Esophagus squamous epithelium (tissue), 4 donors: ENCODE results near the gene NPHP3.

ENCODE experiments used
- CTCF ChIP-seq, 6 experiments: fragments of 450-650 bp in 4 of 6; fragments of 200-600 bp in 2 of 6; sonication (generic) in 2 of 6; IDR thresholded peaks; one replicate each; pipeline ENCODE4 v1.5.1; 2016 to 2019; ENCODE audit warnings: antibody characterized with exemption in 6 of 6, mild to moderate bottlenecking in 4 of 6, moderate library complexity in 4 of 6
- POLR2A ChIP-seq, 4 donors: fragments of 450-650 bp; IDR thresholded peaks; one replicate each; pipeline ENCODE4 v1.6.1; 2017; ENCODE audit warnings: antibody characterized with exemption in 4 of 4, mild to moderate bottlenecking in 4 of 4, moderate library complexity in 3 of 4

GRCh38 chr3:132716372-132716771 lies 5.8 kb downstream of the NPHP3 start:
- TF ChIP-seq POLR2A (IDR thresholded peaks at IDR 0.05) (no peak), CTCF (IDR thresholded peaks at IDR 0.05) (no peak)
